GM21737 (cell line): ENCODE results near the gene SRGAP1.
"Not testable (repeated sequence)": the region's sequence is repeated elsewhere in the genome, so short reads cannot be mapped to it uniquely, and the experiment has no call there.

ENCODE experiments used
- ATAC-seq: cut with Tn5 transposase; IDR thresholded peaks from one replicate; pipeline ENCODE4 v1.9.1; 2021; ENCODE audit warnings: mild to moderate bottlenecking, moderate library complexity; ENCODE audit not compliant: unreplicated experiment

Gene SRGAP1

DNA sequence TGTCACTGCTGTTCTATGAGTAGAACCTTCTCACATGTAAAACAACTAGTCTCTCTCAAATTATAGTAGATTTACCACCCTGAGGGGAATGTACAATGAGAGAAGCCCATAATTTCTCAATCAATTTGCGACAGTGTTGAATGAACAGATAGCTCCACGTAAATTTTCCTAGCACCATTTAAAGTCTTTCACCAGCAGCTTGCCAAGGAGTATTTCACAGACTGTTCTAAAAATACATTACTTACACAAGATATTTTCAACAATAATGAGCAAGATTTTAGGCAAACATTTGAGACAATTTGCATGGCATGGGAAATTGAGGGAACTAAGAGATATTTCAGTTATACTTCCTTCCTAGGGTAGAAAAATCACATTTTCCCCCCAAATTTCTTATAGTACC is 226.0 kb downstream of the SRGAP1 start:
- ATAC-seq: no peak

DNA sequence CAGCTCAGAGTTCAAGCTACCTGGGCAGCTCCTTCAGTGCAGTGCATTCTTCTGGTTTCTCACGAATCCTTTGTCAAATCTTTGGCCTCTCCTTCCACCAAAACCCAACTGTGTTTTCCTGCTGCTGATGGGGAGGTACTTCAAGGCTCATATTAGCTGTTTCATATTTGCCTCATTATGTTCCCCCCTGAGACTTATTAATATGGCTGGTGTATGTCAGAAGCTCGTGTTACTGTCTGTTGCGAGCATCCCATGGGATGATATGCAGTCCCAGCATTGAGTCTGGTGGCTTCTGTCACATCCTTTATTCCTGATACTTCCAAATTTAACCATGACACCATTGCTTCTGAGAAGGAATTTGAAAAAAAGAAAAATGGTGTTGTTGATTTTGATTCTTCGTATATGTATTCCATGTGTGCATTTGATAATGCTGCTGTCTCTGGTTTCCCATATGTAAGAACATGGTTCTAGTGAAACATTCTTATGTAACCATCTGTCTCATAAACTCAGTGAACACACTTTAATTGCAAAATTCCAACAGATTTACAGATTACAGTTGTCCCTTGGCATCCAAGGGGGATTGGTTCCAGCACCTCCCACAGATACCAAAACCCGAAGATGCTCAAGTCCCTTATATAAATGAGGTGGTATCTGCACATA is 228.5 kb downstream of the SRGAP1 start:
- no peak for ATAC-seq

DNA sequence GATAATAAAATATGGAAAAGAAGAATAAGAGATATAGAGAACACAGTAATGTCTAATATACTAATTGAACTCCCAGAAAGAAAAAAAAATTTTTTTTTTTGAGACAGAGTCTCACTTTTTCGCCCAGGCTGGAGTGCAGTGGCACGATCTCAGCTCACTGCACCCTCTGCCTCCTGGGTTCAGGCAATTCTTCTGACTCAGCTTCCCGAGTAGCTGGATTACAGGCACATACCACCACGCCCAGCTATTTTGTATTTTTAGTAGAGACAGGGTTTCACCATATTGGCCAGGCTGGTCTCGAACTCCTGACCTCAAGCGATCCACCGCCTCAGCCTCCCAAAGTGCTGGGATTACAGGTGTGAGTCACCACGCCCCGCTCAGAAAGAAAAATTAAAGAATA is 232.1 kb downstream of the SRGAP1 start:
- ATAC-seq: not testable (repeated sequence)

DNA sequence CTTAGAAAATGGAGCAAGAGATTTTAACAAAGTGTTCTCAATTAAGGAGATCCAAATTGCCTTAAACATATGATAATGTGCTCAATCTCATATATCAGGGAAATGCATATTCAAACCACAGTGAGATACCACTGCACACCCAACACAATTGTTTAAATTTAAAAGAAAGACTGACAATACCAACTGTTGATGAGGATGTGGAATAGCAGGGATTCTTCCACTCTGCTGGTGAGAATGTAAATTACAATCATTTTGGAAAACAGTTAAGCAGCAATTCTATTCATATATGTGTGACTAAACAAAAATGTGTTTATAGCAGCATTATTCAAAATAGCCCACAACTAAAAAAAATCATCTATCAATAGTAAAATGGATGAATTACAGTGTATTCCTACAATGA is 233.4 kb downstream of the SRGAP1 start:
- no peak for ATAC-seq

DNA sequence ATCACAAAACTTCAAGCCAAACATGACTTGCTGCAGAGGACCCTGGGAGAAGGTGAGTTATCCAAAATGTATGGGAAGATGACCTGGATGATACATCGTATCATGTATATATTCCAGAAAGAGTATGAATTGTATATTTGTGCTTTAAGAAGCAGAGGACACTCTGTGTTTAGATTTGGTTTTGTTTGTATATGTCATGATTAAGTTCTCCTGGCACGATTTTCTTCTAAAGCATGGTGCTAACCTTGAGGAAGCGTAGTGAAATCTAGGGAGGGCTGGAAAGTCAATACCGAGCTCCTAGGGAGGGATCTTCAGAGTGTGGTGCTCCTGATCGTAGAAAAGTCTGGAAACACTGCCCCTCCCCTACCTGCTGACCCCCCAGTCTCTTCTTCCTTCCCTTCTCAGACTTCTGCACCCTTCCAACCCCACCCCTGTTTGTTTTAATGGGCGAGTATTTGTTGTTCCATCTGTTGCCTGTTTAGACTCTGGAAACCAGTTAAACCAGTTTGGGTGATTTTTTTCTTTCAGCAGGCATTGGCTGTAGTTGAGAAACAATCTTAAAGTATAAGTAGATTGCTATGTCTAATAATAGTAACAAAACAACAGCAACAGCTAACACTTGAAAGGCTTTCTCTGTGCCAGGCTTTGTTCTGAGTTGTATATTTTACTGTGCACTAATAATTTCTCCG is 236.0 kb downstream of the SRGAP1 start:
- ATAC-seq: no peak

DNA sequence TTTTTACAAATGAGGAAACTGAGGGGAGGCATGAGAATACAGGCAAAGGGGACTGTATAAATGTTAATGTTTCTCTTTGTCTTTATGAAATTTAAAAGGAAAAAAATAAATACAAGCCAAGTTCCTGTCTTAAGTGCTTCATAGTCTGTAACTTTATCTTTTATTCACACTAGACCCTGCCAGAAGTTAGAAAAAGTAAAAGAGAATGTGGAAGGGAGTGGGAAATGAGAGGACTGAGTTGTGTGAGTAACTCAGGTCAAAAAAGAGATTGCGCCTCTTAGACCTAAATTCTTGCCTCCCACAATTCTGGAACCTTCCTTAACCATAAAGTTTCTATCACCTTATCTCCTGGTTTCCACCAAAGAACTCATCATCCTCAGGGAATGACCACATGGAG is 236.5 kb downstream of the SRGAP1 start:
- no peak for ATAC-seq

DNA sequence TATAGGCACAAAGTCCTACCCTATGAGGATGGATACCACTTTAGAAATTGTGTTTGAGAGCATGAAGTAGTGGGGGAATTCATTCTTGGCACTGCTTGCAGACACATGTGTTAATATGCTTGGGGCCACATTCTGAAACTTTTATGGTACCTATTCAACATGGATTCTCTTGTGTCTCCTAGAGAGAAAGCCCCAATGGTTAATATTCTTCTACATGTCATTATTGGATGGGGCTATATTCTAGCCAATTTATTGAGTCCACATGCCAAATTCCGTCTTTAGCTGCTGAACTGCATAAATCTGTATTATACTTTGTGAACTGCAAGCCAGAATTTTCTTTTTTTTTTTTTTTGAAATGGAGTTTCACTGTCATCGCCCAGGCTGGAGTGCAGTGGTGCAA is 237.6 kb downstream of the SRGAP1 start:
- no peak for ATAC-seq

DNA sequence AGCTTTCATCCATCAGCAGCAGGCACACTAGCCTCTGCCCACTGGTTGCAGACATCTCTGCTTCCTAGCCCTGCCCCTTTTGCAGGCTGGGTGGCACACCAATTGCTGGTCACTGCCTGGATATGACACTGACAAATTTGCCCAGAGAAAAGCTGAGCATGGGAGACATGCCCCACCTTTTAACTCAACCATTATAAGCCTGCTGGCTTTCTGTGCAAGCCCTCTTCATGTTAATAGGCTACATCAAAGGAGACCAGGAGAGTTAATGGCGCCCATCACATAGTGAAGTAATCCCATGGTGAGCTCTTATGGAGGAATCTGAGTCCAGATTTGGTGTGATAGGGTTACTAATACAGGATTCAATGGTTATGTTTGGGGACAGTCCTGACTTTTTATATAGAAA is 238.4 kb downstream of the SRGAP1 start:
- no peak for ATAC-seq

DNA sequence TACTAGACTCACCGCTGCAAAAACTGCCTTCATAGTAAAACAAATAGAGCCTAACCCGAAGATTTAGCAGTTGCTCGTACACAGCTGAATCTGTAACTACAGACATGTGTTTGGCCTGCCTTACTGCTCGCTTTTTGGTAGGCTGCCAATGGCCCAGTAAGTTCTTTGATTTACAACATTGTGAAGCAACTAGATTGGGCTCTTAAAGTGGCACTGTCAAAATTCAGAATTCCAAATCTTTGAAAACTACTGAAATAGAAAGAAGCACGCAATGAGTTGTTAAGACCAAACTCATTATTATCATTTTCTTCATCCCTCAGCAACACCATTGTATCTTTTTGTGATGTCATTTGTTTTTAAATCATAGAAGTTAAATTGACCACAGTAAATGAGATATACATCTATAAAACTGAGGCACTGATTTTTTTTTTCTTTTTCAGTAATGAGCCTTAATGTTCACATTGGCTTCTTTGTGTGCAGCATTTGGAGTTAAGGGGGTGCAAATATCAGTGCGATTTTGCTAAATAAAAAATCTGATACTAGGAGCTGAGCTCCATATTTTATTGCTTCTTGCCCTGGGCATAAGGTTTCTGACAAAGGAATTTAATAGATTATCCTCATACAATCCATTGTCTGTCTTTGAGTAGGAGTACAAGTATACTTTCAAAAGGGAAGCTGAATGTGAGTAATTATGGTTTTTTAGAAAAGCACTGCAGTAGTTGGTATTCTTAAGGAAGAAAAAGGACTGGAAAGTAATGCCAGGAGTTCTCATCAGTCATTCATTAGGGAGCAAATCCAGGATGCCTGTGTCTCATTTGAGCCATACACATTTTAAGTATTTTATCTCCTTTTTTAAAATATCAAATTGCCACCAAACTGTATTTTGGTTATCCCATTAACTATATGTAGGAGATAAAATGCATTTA is 239.0 kb downstream of the SRGAP1 start:
- ATAC-seq: no peak

DNA sequence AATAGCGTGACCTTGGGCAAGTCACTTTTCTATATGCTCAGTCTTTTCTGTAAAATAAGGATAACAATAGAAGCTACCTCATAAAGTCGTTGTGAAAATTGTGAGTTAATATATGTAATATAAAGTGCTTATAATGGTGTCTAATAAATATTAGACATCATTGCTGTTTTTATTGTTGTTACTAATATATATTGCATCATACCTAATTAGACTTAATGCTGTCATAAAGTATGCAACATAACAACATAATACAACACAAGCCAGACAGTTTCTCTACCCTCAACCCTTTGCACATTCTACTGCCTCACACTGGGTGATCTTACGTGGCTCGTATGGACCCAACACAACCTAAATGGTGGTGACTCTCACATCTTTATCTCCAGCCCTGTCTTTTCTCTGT is 240.7 kb downstream of the SRGAP1 start:
- no peak for ATAC-seq

DNA sequence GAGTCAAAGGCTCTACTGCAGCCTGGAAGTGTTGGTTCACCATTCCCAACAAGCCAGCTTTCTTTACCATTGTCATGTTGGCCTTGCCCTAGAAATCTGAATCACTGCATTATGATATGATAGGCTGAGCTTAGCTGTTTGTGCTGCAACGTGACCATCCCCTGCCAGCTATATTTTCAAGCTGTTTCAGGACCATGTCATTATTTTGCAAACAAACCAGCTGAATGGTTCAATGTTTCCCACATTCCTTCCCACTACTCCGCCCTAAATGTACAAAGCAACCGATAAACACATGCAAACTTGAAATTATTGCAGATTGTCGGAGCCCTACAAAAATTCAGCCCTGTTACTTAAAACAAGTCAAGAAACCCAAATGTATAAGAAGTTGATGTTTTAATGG is 241.5 kb downstream of the SRGAP1 start:
- no peak for ATAC-seq

DNA sequence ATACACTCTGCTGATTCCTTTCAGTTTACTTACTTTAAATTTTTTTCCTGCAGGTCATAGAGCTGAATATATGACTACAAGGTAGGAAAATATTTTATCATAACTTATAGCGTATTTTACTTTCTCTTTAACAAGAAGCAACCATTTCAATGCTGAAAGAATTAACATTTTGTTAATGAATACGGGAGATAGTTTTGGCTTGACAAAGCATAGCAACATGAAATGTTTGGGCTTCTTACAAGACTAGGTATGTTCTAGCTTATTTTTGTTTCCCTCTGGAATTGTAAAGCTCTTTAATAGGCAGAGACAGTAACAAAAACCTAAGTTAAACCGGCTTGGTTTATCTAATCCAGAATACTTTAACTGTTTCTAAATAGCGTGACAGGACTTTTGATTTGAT is 242.4 kb downstream of the SRGAP1 start:
- ATAC-seq: no peak

DNA sequence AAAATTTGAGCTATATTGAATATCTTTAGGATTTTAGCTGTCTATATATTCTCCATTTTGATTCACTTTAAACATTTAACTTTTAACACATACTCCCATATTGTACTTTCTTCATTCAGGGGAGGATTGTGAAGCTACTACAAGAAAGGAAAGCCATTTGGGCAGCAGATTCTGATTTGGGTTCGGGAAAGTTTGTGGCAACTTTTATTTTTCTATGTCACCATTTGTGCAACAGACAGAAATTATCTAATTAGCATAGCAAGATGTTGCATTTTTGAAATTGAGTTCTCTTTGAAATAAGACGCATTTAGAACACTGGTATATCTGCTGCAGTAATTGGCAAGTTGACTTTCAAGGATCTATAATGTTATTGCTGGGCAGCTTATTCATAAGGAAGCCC is 243.3 kb downstream of the SRGAP1 start:
- ATAC-seq: no peak

DNA sequence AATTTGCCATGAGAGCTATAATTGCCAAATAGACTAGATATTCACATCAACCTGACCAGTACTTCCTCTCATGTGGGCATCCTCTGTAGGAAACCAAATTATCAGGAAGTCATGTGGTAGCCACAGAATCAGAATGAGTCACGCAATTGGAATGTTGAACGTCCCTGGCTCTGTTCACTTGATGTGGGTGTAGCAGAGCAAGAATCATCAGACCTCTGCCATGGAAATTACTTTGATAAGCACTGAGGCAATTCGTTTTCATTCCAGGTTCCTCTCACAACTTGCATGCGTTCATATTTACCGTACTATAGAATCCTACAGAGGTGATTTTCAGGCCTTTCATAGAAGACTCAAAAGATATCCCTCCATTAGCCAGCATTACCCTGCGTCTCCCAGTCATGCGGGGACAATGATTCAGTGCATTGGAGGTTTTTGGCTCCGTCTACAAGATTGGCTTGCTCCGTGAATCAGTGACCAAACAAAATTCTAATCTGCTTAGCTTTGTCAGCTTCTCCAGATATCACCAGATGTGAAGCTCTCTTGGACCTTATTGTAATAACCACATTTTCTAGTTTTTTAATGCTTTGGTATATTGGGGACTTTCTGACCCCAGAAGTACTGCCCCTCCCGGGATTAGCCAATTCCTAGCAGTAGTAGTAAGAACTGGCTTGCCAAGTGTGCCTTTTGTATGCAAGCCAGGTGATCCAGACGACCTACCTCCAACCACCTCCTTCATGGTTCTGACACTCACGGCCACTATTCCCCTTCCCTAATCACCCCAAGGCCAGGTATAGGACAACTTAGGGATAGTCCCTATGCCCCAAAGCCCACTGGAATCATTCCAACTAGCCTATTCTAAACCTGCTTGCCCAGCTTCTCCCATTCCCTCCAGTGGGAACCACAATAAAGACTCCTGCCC is 244.2 kb downstream of the SRGAP1 start:
- no peak for ATAC-seq

DNA sequence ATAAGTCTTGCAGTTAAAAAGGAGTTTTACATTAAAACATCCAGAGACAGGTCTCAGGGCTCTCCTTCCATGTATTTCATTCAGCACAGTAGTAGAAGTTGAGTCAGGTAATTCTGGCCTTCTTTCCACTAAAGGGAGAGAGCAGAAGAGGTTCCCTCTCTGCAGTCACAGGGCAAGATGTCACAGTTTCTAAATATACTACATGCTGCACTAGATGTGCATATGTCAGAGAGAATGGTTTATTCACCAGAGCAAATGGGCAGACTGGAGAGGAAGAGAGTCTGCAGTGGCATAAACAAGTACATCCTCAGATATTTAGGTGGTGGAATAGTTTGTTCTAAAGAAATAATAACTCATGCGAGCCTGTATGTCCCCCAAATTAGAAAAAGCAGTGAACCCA is 245.5 kb downstream of the SRGAP1 start:
- ATAC-seq: no peak

DNA sequence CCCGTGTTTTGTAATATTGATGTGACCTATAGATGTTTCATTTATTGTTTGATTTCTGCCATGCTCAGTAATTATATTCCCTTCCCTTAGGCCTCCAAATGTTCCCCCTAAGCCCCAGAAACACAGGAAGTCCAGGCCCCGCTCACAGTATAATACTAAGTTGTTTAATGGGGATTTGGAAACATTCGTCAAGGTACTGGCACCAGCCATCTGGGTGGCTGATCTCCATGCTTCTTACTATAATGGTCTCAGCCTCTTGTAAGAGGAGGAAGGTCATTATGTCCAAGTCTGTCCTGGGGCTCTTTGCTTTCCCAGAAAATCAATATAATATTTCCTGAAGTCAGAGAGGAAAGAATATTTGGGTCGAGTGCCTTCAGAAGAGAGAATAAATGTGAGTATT is 246.7 kb downstream of the SRGAP1 start:
- ATAC-seq: no peak

DNA sequence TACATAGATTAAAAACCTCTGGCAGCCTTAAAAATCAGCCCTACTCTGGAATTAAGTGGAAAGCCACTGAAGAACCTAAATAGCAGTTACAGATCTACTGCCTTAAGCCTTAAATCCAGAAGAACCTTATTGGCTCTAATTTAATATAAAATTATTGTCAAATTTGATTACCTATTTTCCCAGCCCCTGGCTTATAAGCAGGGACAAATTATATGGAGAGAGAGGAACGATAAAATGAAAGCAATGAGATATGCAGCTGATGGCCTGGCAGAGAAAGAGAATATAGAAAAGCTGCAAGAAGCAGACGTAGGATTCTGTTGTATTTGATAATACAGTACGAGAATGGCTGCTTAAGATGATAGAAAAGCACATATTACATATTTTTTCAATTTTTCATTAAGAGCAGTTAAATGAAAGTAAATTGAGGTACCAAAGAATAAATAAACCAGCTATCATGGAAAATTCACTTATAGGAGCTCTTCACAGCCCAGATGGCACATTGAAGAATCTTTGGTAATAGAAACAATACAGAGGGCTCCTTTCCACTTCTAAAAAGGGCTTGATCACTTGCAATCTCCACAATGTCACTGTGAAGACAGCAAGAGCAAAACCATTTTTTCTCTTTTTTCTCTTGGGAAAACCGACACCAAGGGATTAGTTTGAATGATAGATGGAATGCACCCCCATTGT is 248.2 kb downstream of the SRGAP1 start:
- no peak for ATAC-seq

DNA sequence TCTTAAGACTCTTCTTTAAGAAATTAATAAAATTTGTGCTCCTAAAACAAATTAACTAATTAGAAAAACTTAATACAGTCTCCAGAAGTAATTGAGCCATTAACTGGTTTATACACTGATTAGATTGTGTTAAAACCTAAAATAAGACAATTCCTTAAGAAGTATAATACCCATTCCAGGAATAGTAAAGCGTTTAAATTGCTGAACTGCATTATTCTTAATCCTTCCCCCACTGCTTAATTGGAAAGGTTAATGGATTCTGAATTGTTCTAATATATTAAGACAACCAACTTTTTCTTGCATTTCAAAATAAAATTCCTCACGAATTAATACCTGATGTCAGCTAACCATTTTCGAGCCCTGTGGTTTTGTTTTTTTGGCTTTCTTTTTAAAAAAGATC is 249.2 kb downstream of the SRGAP1 start:
- no peak for ATAC-seq

DNA sequence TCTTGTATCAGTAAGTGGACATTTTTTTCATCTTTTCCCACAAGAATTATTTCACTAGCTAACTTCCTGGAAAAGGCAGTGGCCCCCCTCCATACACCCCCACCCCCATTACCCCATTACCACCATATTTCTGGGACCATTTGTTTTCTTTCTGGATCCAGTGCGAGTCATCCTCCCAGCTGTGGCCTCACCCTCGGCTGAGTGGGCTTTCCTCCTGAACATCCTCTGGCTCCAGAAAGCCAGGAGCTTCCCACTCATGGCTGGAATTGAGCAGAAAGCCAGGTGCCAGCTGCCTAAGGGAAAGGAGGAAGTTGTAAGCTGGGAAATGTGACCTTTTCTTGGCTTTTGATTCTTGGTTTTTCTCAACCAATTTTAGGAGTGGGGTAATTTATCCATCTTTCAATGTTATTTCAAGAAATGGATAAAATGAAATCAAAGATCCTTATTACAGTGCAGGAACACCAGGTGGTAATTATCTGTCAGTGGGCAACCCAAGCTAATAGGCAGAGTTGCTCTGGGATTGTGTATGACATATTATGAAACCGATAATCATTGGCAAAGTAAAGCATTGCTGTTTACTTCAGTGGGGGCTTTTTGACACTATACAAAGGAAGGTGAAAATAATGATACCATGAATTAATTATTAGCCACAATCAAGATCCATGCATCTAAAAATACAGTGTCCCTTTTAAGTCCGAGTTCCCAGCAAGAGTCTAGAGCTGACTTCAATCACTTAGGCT is 253.0 kb downstream of the SRGAP1 start:
- ATAC-seq: no peak
